H9 (cell line): ENCODE results near the gene CCDC141. TPM values are rescaled to one million over a fixed set of nuclear protein-coding genes. Genes with fewer than 3 reads are reported as not detected.

Source experiments
- DNase-seq: peaks from one replicate; pipeline ENCODE4 v3.0.0-alpha.2; 2017
- H2AFZ ChIP-seq: one replicate; pipeline ENCODE4 v1.6.1; 2013; ENCODE audit warnings: mild to moderate bottlenecking, low read length, control low read depth, moderate library complexity
- H2AK5ac ChIP-seq: 2 replicates; pipeline ENCODE4 v1.6.1; 2013; ENCODE audit warnings: low read length, control low read depth, mixed read lengths; ENCODE audit not compliant: insufficient read length
- H2BK120ac ChIP-seq: one replicate; pipeline ENCODE4 v1.6.1; 2013; ENCODE audit warnings: low read depth, mild to moderate bottlenecking, low read length, control low read depth, inconsistent platforms; ENCODE audit not compliant: poor library complexity, severe bottlenecking
- H2BK12ac ChIP-seq: 2 replicates; pipeline ENCODE4 v1.6.1; 2013; ENCODE audit warnings: low read length, control low read depth, mixed read lengths, low read depth; ENCODE audit not compliant: insufficient read length
- H2BK15ac ChIP-seq: 2 replicates; pipeline ENCODE4 v1.6.1; 2013; ENCODE audit warnings: low read depth, low read length, control low read depth
- H2BK20ac ChIP-seq: one replicate; pipeline ENCODE4 v1.6.1; 2013; ENCODE audit warnings: low read depth, mild to moderate bottlenecking, low read length, control low read depth, inconsistent platforms; ENCODE audit not compliant: poor library complexity, severe bottlenecking
- H2BK5ac ChIP-seq: 2 replicates; pipeline ENCODE4 v1.6.1; 2013; ENCODE audit warnings: low read length, control low read depth, mixed read lengths; ENCODE audit not compliant: insufficient read length
- H3K14ac ChIP-seq: 2 replicates; pipeline ENCODE4 v1.6.1; 2013; ENCODE audit warnings: low read length, control low read depth; ENCODE audit not compliant: insufficient read depth
- H3K18ac ChIP-seq: 2 replicates; pipeline ENCODE4 v1.6.1; 2013; ENCODE audit warnings: low read depth, mild to moderate bottlenecking, mixed read lengths, low read length, control low read depth; ENCODE audit not compliant: insufficient read length
- H3K23ac ChIP-seq: 2 replicates; pipeline ENCODE4 v1.6.1; 2013; ENCODE audit warnings: low read length, control low read depth, mixed read lengths, low read depth; ENCODE audit not compliant: insufficient read length
- H3K23me2 ChIP-seq: 2 replicates; pipeline ENCODE4 v1.6.1; 2013; ENCODE audit warnings: low read depth, mild to moderate bottlenecking, mixed read lengths, low read length, control low read depth; ENCODE audit not compliant: insufficient read length, poor library complexity, severe bottlenecking
- H3K27ac ChIP-seq: 2 replicates; pipeline ENCODE4 v1.5.1; 2013; ENCODE audit warnings: low read length, control low read depth, mixed read lengths, low read depth; ENCODE audit not compliant: insufficient read length
- H3K27me3 ChIP-seq: 2 replicates; pipeline ENCODE4 v1.6.1; 2013; ENCODE audit warnings: low read length, control low read depth, inconsistent platforms; ENCODE audit not compliant: insufficient read depth
- H3K4ac ChIP-seq: 2 replicates; pipeline ENCODE4 v1.6.1; 2013; ENCODE audit warnings: low read depth, mild to moderate bottlenecking, control low read depth, inconsistent platforms, low read length, moderate library complexity
- H3K4me1 ChIP-seq: 2 replicates; pipeline ENCODE4 v1.6.1; 2013; ENCODE audit warnings: low read length, control low read depth, inconsistent platforms; ENCODE audit not compliant: insufficient read depth
- H3K4me2 ChIP-seq: 2 replicates; pipeline ENCODE4 v1.6.1; 2013; ENCODE audit warnings: low read length, control low read depth, mixed read lengths; ENCODE audit not compliant: insufficient read length, insufficient read depth
- H3K56ac ChIP-seq: 2 replicates; pipeline ENCODE4 v1.6.1; 2013; ENCODE audit warnings: low read depth, mild to moderate bottlenecking, mixed read lengths, low read length, control low read depth; ENCODE audit not compliant: insufficient read length
- H3K79me1 ChIP-seq: 2 replicates; pipeline ENCODE4 v1.6.1; 2013; ENCODE audit warnings: low read depth, mild to moderate bottlenecking, moderate library complexity, low read length, control low read depth, inconsistent platforms; ENCODE audit not compliant: insufficient read depth, poor library complexity, severe bottlenecking
- H3K79me2 ChIP-seq: 2 replicates; pipeline ENCODE4 v1.6.1; 2013; ENCODE audit warnings: low read length, control low read depth, inconsistent platforms; ENCODE audit not compliant: insufficient read depth
- H3K9ac ChIP-seq: 2 replicates; pipeline ENCODE4 v1.6.1; 2013; ENCODE audit warnings: low read length, control low read depth, mixed read lengths; ENCODE audit not compliant: insufficient read length; ENCODE audit errors: extremely low read depth
- H3K9me3 ChIP-seq: one replicate; pipeline ENCODE4 v1.6.1; 2013; ENCODE audit warnings: low read depth, low read length, inconsistent platforms; ENCODE audit not compliant: control insufficient read depth
- H3T11ph ChIP-seq: one replicate; pipeline ENCODE4 v1.6.1; 2013; ENCODE audit warnings: mild to moderate bottlenecking, low read length, control low read depth, inconsistent platforms
- H4K20me1 ChIP-seq: one replicate; pipeline ENCODE4 v1.6.1; 2013; ENCODE audit not compliant: control insufficient read depth, insufficient read length, insufficient read depth
- H4K5ac ChIP-seq: 2 replicates; pipeline ENCODE4 v1.6.1; 2013; ENCODE audit warnings: low read depth, mild to moderate bottlenecking, mixed read lengths, low read length, control low read depth; ENCODE audit not compliant: insufficient read length
- H4K8ac ChIP-seq: replicated peaks from 2 replicates; pipeline ENCODE4 v1.6.1; 2013; ENCODE audit warnings: low read length, control low read depth, mixed read lengths, low read depth; ENCODE audit not compliant: insufficient read length
- H4K91ac ChIP-seq: 2 replicates; pipeline ENCODE4 v1.6.1; 2013; ENCODE audit warnings: low read depth, mild to moderate bottlenecking, moderate library complexity, mixed read lengths, low read length, control low read depth; ENCODE audit not compliant: insufficient read length
- H3K27ac Mint-ChIP-seq, 3 experiments: 2 replicates in 2 of 3; 3 replicates in 1 of 3; pipeline ENCODE4 v1.8.0; 2020 to 2021; ENCODE audit warnings: mixed read lengths in 3 of 3, mild to moderate bottlenecking in 1 of 3, moderate library complexity in 1 of 3
- H3K27me3 Mint-ChIP-seq: 2 replicates; pipeline ENCODE4 v1.8.0; 2021; ENCODE audit warnings: low read depth, mild to moderate bottlenecking, moderate library complexity, mixed read lengths
- H3K36me3 Mint-ChIP-seq, 3 experiments: 2 replicates in 2 of 3; 3 replicates in 1 of 3; pipeline ENCODE4 v1.8.0; 2020 to 2021; ENCODE audit warnings: low read depth in 3 of 3, mixed read lengths in 3 of 3; ENCODE audit not compliant: insufficient read depth in 1 of 3
- H3K4me1 Mint-ChIP-seq, 2 experiments: 2 replicates each; pipeline ENCODE4 v1.8.0; 2020; ENCODE audit warnings: mixed read lengths in 2 of 2
- H3K4me3 Mint-ChIP-seq, 2 experiments: 2 replicates in 1 of 2; 3 replicates in 1 of 2; pipeline ENCODE4 v1.8.0; 2020 to 2021; ENCODE audit warnings: mild to moderate bottlenecking in 2 of 2, mixed read lengths in 2 of 2, moderate library complexity in 1 of 2
- H3K9me3 Mint-ChIP-seq, 2 experiments: 2 replicates in 1 of 2; 3 replicates in 1 of 2; pipeline ENCODE4 v1.8.0; 2020; ENCODE audit warnings: mild to moderate bottlenecking in 2 of 2, mixed read lengths in 2 of 2, moderate library complexity in 1 of 2
- WGBS: extraction: QIAGEN DNeasy Blood & Tissue Kit; methylation state at CpG from one replicate; pipeline ENCODE4 v1.1.7; 2013; ENCODE audit warnings: missing lambda C conversion rate, low lambda C conversion rate, mixed read lengths; ENCODE audit not compliant: insufficient read length; ENCODE audit errors: extremely low coverage; 5-methylcytosine and 5-hydroxymethylcytosine counted together
- total RNA-seq: library from RNA; stranded (reverse); gene quantifications from 2 replicates; pipeline ENCODE4 v1.2.1, GENCODE V29; 2021
- TF ChIP-seq, protein P1 (sequence below): fragments of 200-600 bp; sonication (generic); conservative IDR thresholded peaks from 3 replicates; pipeline ENCODE4 v1.8.0; 2021; ENCODE audit warnings: antibody characterized with exemption, mild to moderate bottlenecking

Gene CCDC141
- total RNA-seq, 1 experiment from 2014 or later, result 1.0 TPM

- no peak overlapping the region for H4K8ac ChIP-seq
- no CpG with 5 or more reads among the region's 1 CpG for WGBS
- no peak overlapping the region for H3K4ac ChIP-seq
- H3K23ac ChIP-seq, result no peak overlapping the region
- H3K27ac ChIP-seq, result no peak overlapping the region
- H2AFZ ChIP-seq, result no peak overlapping the region
- H3K4me3 Mint-ChIP-seq, result no peak overlapping the region
- no peak overlapping the region for H2BK120ac ChIP-seq
- no peaks in the 10 kb centered on the region for H3K27me3 ChIP-seq
- H3K79me1 ChIP-seq, result no peaks in the 10 kb centered on the region
- H4K5ac ChIP-seq, result no peak overlapping the region
- no peaks in the 10 kb centered on the region for H3K23me2 ChIP-seq
- H3K56ac ChIP-seq, result no peak overlapping the region
- H3K9ac ChIP-seq, result no peak overlapping the region
- H3K36me3 Mint-ChIP-seq, result peaks cover 2 to 5% (median 4%) of the 10 kb centered on the region in 3 experiments; a peak in 3 of 7 replicates
- TF ChIP-seq, protein P1, sequence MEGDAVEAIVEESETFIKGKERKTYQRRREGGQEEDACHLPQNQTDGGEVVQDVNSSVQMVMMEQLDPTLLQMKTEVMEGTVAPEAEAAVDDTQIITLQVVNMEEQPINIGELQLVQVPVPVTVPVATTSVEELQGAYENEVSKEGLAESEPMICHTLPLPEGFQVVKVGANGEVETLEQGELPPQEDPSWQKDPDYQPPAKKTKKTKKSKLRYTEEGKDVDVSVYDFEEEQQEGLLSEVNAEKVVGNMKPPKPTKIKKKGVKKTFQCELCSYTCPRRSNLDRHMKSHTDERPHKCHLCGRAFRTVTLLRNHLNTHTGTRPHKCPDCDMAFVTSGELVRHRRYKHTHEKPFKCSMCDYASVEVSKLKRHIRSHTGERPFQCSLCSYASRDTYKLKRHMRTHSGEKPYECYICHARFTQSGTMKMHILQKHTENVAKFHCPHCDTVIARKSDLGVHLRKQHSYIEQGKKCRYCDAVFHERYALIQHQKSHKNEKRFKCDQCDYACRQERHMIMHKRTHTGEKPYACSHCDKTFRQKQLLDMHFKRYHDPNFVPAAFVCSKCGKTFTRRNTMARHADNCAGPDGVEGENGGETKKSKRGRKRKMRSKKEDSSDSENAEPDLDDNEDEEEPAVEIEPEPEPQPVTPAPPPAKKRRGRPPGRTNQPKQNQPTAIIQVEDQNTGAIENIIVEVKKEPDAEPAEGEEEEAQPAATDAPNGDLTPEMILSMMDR, result no peak
- no peak overlapping the region for H3K18ac ChIP-seq
- H3K9me3 ChIP-seq, result no peaks in the 10 kb centered on the region
- H3K9me3 Mint-ChIP-seq, result no peaks in the 10 kb centered on the region; a peak in 1 of 5 replicates
- DNase-seq, result no peak
- no peaks in the 10 kb centered on the region for H3K79me2 ChIP-seq
- H3K14ac ChIP-seq, result no peak overlapping the region
- H3T11ph ChIP-seq, result no peak overlapping the region
- H2BK15ac ChIP-seq, result no peak overlapping the region
- H3K4me2 ChIP-seq, result no peak overlapping the region
- peaks cover 2% of the 10 kb centered on the region; the same call in 1 of the 2 replicates for H3K4me1 ChIP-seq
- H4K20me1 ChIP-seq, result no peaks in the 10 kb centered on the region
- H2BK12ac ChIP-seq, result no peak overlapping the region
- no peaks in the 10 kb centered on the region for H3K27me3 Mint-ChIP-seq
- H2AK5ac ChIP-seq, result no peak overlapping the region
- H2BK5ac ChIP-seq, result no peak overlapping the region
- no peak overlapping the region for H3K27ac Mint-ChIP-seq
- no peak overlapping the region for H2BK20ac ChIP-seq
- no peak overlapping the region for H4K91ac ChIP-seq
- H3K4me1 Mint-ChIP-seq, result peaks cover 4 to 8% of the 10 kb centered on the region in 2 experiments; a peak in 3 of 4 replicates
Measured at GRCh38 chr2:178962152-178962551, 87.8 kb downstream of the CCDC141 start.
